SHP77 treated with DMSO at 0.1 percent for 48 hours (cell line): ENCODE data around the gene MARK3.

ENCODE experiments used
- DNase-seq: peaks from one replicate; lab custom pipeline; 2025; lab: John Stamatoyannopoulos, UW

The MARK3 gene

DNA sequence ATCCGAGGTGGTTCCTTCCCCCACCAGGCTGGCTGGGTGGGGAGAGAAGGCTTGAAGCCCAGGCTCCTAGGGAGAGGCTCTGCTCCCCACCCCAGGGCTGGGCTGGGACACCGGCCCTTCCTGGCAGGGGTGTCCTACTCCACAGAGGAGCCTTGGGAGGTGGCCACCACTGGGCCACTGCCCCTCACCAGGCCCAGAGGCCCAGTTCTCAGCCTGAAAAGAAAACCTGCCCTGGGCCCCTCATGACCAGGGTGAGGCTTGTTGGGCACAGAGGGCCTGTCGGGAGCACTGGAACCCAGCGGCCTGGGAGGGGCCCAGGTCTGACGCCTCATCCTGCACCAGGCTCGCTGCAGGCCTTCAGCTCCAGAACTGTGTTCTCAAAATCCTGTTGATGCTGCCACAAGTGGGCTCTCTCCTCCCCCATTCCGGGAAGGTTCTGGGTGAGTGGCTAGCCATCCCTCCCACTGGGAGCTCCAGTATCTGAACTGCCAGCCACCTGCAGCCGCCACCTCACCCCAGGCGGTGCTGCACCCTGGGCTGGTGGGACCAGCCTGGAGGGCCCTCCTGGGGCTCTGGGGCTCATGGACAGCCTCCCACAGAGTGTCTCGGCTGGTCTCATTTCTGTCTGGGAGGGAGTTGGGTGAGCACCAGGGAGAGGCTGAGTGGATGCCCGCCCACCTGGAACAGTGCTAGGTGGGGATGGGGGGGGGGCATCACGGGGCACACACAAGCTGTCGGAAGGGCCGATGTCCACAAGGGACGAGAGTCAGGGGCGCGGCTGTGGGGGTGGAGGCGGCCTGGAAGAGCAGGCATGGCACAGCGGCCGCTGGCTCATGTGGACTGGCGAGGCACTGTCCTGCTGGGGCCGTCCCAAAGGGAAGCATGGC is 165.5 kb downstream of the MARK3 start:
- DNase-seq: no peak

DNA sequence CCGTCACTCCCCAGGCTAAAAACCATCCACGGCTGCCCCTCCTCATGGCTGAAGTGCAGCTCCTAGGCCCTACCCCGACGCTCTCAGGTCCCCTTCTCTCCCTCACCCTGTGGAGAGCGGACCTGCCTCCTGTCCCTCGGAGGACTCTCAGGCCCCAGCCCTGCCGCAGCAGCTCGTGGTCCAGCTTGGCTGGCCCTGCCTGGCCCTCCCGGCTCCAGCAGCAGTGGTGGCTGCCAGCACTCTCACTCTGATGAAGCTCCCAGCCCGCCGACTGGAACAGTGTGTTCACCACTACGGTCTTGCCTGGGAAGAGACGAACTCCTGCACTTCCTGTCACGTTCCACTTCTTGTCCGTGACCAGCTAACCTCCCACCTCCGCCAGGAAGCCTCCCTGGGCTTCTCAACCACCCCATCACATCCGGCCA is 166.1 kb downstream of the MARK3 start:
- no peak for DNase-seq

DNA sequence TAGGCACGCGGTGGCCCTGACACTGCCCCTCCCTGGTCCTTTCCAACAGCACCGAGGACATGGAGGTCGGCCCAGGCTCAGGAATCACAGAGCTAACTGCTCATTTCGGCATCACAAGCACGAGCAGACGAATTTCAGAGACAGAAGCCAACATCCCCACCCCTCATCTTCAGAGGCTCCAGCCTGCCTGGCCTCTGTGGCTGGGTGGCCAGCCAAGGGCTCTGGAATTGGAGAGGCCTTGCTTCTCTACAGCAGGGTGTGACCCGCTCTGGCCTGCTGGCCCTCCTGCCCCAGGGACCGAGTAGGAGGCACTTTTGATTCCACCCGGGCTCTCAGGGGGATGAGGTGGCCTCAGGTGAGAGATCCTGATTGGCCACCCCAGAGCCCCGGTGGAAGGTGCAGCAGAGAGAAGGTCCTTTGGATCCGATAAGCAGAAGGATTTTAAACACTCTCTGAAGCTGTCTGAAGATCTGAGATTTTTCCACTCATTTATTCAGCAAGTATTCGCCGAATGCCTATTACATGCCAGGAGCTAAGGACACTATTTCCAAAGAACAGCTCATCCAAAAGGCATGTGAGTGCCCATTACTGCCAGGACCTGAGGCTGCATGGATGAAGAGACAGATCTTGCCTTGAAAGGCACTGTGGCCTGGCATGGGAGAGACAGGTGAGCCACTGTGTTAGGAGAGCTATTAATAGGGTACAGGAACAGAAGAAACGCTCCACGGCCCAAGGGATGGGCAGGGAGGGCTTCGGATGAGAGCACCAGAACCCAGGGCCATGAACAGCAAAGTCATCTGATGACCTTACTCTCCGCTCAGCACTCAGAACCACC is 167.0 kb downstream of the MARK3 start:
- DNase-seq: no peak

DNA sequence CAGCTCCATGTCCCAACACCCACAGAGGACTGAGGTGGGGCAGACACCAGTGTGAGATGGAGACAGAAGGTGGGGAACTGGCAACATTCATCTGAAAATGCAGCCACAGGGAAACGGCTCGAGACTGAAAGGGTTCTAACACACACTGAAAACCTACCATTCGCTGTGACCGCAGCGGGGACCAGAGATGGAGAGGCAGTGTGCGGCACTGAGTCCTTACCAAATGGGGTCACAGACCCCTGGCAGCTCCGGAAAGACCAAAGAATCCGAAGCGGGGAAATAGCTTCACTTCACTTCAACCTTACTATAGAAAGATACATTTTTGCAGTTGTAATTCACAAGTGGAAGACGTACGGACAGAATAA is 167.6 kb downstream of the MARK3 start:
- DNase-seq: no peak
